Adipose tissue (tissue), 3 donors: ENCODE measurements around the gene LMO7. TPM values are rescaled to one million over a fixed set of nuclear protein-coding genes. Genes with fewer than 3 reads are reported as not detected.

Experiments
- H3K27ac ChIP-seq: one replicate; pipeline ENCODE4 v1.5.1; 2013; ENCODE audit warnings: low read depth, low read length
- WGBS, 3 donors: extraction: QIAGEN DNeasy Blood & Tissue Kit; methylation state at CpG; one replicate each; pipeline ENCODE4 v1.1.7; 2013; 5-methylcytosine and 5-hydroxymethylcytosine counted together
- polyA plus RNA-seq, 3 donors: library from polyadenylated mRNA; stranded (reverse); fragments of 200-250 nt; gene quantifications; one replicate each; pipeline ENCODE4 v1.2.3, GENCODE V29; 2013
- donor health status: healthy with polysubstance abuse.
- donor health status: Bipolar disorder and iron deficiency.
- donor health status: healthy.

LMO7 gene
- polyA plus RNA-seq, 3 donors: 2.4 to 10.4 (median 5.0) TPM

- H3K27ac ChIP-seq: no peak overlapping the region
- WGBS, 3 donors: 86 to 95% (median 91%) methylated on average over 5 of the region's 5 CpGs
Observed at GRCh38 chr13:75841905-75842304, 205.8 kb downstream of the LMO7 start.

- WGBS, 3 donors: 86 to 93% (median 87%) methylated on average over 6 of the region's 6 CpGs
Observed at GRCh38 chr13:75843074-75843473, 206.9 kb downstream of the LMO7 start.

GRCh38 chr13:75843991-75844390, 207.9 kb downstream of the LMO7 start:
- H3K27ac ChIP-seq: no peak overlapping the region

More at GRCh38 chr13:75843074-75843473, 206.9 kb downstream of the LMO7 start:
- H3K27ac ChIP-seq: no peak overlapping the region

DNA sequence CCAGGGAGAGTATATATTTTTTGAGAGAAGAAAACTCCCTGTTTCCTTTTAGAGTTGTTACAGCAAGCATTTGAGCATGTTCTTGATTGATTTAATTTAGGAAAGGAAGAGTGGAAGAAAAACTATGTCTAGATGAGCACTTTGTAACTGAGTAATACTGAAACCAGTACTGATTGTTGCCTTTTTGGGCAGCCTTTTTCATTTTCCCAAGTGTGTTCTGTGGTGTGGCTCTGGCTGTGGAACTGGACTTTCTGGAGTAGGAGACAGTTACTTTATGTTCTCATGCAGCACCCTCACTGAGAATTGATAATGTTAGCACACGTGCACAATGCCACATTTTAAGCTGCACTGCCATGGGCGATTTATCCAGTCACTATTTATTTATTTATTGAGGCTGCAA, 211.5 kb downstream of the LMO7 start:
- WGBS, 3 donors: 96 to 100% (median 98%) methylated on average over 2 of the region's 2 CpGs
- no peak overlapping the region for H3K27ac ChIP-seq

DNA sequence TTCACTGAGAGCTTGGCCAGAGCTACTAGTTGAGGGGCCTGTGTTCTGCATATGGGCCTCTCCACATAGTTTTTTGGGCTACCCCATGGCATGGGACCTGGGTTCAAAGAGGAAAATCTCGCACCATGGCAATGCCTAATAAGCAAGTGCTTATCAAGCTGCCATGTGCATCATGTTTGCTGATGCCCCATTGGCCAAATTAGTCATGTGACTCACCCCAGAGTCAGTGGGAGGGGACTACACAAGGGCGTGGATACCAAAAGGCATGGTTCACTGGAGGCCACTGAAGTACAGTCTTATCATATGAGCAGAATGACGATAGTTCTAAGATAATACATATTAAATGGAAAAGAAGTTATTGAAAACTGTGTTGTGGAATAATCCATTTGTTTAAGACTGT, 214.8 kb downstream of the LMO7 start:
- 89 to 95% (median 91%) methylated on average over 3 of the region's 3 CpGs for WGBS, 3 donors
- H3K27ac ChIP-seq: no peak overlapping the region

- no peak overlapping the region for H3K27ac ChIP-seq
- WGBS, 3 donors: 89 to 96% (median 92%) methylated on average over 6 of the region's 6 CpGs
Observed at GRCh38 chr13:75855216-75855615, 219.1 kb downstream of the LMO7 start.

- WGBS, 3 donors: 81 to 97% (median 95%) methylated on average over 4 of the region's 4 CpGs
- no peak overlapping the region for H3K27ac ChIP-seq
Observed at GRCh38 chr13:75855847-75856246, 219.7 kb downstream of the LMO7 start.

DNA sequence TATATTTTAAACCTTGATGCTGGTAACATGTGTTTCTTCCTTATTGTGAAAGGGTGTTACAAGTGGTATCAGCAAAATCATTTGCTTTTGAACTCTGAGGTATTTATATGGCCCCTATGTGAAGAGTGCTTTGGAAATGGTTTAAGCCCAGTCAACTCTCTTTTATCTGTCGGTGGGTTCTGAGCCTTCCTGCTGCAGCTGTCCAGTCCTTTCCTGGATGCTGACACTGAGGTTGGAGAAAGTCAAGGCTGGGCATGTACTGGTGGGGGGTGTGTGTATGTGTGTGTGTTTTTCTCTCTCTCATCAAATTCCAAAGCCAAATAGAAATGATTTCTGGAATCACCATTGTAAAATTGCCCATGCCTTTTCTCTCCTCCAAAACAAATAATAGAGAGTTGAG, 221.2 kb downstream of the LMO7 start:
- no peak overlapping the region for H3K27ac ChIP-seq
- WGBS, 3 donors: 67 to 94% (median 67%) methylated on average over 1 of the region's 1 CpG

GRCh38 chr13:75860935-75861334, 224.8 kb downstream of the LMO7 start:
- H3K27ac ChIP-seq: no peak overlapping the region
- 95 to 97% (median 95%) methylated on average over 6 of the region's 6 CpGs for WGBS, 3 donors

GRCh38 chr13:75861786-75862185, 225.7 kb downstream of the LMO7 start:
- no peak overlapping the region for H3K27ac ChIP-seq

GRCh38 chr13:75864718-75865117, 228.6 kb downstream of the LMO7 start:
- no peak overlapping the region for H3K27ac ChIP-seq
- 84 to 90% (median 87%) methylated on average over 5 of the region's 5 CpGs for WGBS, 3 donors

GRCh38 chr13:75867379-75868117, 231.4 kb downstream of the LMO7 start:
- WGBS, 3 donors: 73 to 77% (median 73%) methylated on average over 9 of the region's 9 CpGs

DNA sequence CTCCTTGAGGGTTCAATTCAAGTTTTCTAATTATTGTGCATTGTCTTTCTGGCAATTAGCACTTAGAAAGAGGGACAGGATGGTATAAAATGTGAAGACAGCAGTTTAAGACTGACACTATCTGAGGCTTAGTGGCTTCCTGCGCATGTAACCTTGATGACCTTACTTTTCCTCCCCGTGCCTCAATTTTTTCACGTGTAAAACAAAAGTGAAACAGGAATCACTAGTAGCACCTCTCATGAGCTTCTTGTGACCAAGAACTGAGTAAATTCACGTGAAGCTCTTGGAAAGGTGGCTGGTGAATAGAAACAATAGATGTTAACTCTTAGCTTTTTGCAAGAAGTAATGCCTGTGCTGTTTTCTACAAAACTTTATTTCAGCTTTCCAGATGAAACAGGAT, 233.9 kb downstream of the LMO7 start:
- WGBS, 3 donors: 30 to 42% (median 38%) methylated on average over 4 of the region's 4 CpGs
- no peak overlapping the region for H3K27ac ChIP-seq

More at GRCh38 chr13:75867379-75868117, 231.4 kb downstream of the LMO7 start:
- no peak overlapping the region for H3K27ac ChIP-seq

GRCh38 chr13:75870397-75870903, 234.3 kb downstream of the LMO7 start:
- WGBS, 3 donors: 20 to 29% (median 27%) methylated on average over 14 of the region's 14 CpGs
- H3K27ac ChIP-seq: no peak overlapping the region

DNA sequence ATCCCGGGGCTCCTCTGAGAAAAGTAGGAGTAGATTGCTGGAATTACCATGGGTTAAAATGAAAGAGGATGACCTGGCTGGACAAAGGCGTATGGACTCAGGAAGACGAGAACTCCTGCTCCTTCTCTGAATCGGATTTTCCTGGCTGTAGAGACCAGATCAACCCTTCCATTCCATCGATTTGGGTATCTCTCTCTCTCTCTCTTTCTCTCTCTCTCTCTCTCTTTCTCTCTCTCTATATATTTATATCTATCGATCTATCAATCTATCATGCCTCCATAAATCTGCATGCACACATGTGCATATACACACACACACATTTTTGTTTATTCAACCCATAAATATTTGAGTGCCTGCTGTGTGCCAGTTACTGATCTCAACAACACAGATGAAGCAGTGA, 234.9 kb downstream of the LMO7 start:
- no peak overlapping the region for H3K27ac ChIP-seq
- WGBS, 3 donors: 60 to 72% (median 66%) methylated on average over 6 of the region's 6 CpGs

DNA sequence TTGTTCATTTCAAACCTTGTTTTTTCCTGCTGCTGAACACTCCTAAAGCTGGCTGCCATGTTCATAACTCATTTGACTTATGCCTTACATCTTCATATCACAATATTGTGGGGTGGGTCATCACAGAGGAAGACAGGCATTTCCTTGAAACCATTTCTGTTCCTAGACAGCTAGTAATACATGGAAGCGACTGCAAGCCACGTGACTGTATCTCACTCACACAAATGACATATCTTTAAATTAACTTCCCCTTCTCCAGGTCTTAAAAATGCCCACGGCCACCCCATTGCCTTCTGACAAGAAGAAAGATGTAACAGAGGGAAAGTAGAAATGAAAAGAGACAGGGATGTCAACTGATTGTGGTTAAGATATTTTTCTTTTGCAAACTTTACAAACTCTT, 236.8 kb downstream of the LMO7 start:
- WGBS, 3 donors: 35 to 69% (median 62%) methylated on average over 3 of the region's 3 CpGs
- H3K27ac ChIP-seq: no peak overlapping the region

DNA sequence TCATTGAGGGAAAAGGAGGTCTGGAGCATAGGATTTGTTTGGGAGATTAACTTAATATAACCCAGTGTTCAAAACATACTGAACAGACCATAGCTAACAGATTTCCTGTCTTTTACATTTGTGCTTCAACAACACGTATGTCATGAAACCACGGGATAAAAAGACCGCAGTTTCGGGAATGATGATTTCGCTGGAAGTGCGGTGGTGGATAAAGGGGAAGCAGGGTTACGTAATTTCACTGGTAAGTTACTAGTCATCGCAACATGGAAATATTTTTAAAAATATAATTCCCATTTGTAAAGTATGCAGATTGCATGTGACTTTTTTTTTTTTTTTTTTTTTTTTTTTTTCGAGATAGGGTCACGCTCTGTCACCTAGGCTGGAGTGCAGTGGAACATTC, 237.4 kb downstream of the LMO7 start:
- 72 to 94% (median 75%) methylated on average over 9 to 10 of the region's 10 CpGs for WGBS, 3 donors
- H3K27ac ChIP-seq: no peak overlapping the region

DNA sequence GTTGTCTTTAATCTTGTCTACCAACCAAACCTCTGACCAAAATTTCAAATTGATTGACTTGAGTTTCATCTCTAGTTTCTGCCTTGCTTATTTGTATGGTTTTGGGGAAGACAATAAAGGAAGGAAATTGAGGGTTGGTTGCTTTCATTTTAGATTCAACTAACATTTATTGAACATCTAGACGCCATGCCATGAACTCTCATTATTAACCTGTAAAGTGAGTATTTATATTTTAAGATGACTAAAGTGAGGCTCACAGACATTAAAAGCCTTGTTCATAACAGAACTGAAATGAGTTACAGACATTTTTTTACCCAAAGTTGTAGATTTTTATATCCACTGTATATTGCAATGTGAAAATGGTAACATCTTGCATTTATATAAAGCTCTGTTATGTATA, 239.3 kb downstream of the LMO7 start:
- 59 to 84% (median 77%) methylated on average over 1 of the region's 1 CpG for WGBS, 3 donors
- H3K27ac ChIP-seq: no peak overlapping the region

GRCh38 chr13:75876142-75877050, 240.3 kb downstream of the LMO7 start:
- WGBS, 3 donors: 13 to 17% (median 15%) methylated on average over 11 of the region's 11 CpGs
- no peak overlapping the region for H3K27ac ChIP-seq
